Activated CD8-positive, alpha-beta memory T cell treated with anti-CD3 and anti-CD28 coated beads for 36 hours (primary cell): ENCODE results near the gene WFDC2. TPM values are rescaled to one million over a fixed set of nuclear protein-coding genes. Genes with fewer than 3 reads are reported as not detected.

Experiments
- CTCF ChIA-PET: fragments of 350-600 bp; sonication (Branson Sonifier 250); formaldehyde crosslinking; loops from one replicate; lab custom pipeline; 2021; ENCODE audit warnings: antibody characterized with exemption; lab: Charles Lee
- POLR2A ChIA-PET: fragments of 350-600 bp; sonication (Branson Sonifier 250); formaldehyde crosslinking; loops from one replicate; lab custom pipeline; 2021; ENCODE audit warnings: antibody characterized with exemption; lab: Charles Lee
- total RNA-seq, 2 experiments: library from RNA; stranded (reverse); gene quantifications; one replicate each; pipeline ENCODE4 v1.2.3, GENCODE V29; 2021

Gene WFDC2, protein sequence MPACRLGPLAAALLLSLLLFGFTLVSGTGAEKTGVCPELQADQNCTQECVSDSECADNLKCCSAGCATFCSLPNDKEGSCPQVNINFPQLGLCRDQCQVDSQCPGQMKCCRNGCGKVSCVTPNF
- not detected for total RNA-seq

DNA sequence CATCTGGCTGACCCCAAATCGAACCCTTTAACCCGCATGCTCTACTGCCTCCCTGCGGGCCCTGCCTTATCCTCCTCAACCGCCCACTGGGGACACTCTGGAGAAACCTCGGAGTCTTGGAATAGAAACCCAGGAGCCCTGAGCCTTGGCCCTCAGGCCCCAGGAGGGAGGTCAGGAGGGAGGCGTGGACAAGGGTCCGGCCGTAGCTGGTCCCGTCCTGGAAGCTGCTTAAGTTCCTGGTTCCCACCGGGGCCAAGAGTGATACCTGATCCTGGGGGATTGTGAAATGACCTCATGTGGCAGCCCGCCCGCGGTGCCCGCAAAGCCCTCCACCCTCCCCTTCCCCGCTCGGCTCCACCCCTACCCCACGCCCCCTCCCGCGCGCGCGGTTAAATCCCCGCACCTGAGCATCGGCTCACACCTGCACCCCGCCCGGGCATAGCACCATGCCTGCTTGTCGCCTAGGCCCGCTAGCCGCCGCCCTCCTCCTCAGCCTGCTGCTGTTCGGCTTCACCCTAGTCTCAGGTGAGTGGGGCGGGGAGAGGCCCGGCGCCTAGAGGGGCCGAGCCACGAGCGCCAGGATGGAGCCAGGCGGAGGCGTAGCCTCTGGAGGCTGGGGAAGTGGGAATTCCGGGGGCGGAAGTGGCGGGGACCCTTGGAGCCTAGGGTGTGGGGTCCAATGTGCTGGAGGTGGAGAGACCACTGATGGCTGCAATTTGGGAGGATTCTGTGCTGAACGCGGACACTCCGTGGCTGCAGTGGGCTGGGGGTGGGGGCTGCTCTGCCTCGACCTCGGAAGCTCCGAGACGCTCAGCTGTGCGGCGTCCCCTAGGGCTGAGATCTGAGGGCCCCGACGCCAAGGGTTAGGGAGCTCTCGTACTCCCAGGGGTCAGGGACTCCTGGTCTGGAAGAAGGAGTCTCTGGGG, at the start of gene WFDC2:
TSS of gene WFDC2 (plus strand) at position 418 of the 926 bp plus-strand sequence. CDS start at position 447, 29 bp downstream.
- POLR2A ChIA-PET: no interaction called here
- CTCF ChIA-PET: interaction anchor here (1.3 kb wide), 1 partner anchor 11 kb away, joined by 3 read pairs; no protein-coding TSS in a partner anchor

DNA sequence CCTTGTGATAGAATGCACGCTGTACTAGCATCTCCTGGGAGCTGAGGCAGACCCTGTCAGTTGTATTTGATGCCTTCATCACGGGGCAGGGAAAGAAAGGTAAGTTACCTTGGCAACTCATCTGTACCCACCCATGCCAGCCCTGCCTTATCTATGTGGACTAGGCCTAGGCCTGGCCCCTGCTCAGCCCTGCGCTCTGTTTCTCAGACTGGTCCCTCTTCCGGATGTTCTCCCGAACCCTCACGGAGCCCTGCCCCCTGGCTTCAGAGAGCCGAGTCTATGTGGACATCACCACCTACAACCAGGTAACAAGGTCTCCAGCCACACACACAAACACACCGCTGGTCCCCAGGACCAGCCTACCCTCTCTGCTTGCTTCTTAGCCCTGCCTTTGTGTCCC, 49.4 kb upstream of the WFDC2 start:
- ChIA-PET CTCF (interaction anchor here (0.9 to 5.0 kb wide), 4 partner anchors 16 to 57 kb away, joined by 3 to 26 read pairs (median 12); partner anchors contain the start of gene SYS1), POLR2A (interaction anchor here (0.8 to 1.2 kb wide), 3 partner anchors 15 to 58 kb away, joined by 3 to 4 read pairs (median 4); partner anchors contain the start of gene SYS1)

DNA sequence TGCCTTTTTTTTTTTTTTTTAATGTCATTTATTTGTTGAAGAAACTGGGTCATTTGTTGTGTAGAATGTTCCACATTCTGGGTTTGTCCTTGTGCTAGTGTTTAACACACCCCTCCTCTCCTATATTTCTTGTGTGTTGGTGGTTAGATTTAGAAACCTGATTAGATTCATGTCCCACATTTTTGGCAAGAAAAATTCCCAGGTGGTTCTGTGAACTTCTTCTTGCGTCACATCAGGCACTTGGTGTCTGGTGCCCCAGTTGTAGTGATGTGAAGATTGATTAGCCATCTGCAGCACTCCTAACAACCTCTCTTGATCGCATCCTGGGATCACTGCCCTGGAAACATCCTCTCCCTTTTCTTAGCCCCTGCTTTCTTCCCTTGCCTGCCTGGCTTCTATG, 45.9 kb upstream of the WFDC2 start:
- POLR2A ChIA-PET: no interaction called here
- CTCF ChIA-PET: no interaction called here

DNA sequence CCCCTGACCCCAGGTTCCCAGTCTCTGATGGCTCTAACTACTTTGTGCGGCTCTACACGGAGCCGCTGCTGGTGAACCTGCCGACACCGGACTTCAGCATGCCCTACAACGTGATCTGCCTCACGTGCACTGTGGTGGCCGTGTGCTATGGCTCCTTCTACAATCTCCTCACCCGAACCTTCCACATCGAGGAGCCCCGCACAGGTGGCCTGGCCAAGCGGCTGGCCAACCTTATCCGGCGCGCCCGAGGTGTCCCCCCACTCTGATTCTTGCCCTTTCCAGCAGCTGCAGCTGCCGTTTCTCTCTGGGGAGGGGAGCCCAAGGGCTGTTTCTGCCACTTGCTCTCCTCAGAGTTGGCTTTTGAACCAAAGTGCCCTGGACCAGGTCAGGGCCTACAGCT, 44.0 kb upstream of the WFDC2 start:
- POLR2A ChIA-PET: no interaction called here
- CTCF ChIA-PET: interaction anchor here (1.7 kb wide), 1 partner anchor 48 kb away, joined by 3 read pairs; no protein-coding TSS in a partner anchor

DNA sequence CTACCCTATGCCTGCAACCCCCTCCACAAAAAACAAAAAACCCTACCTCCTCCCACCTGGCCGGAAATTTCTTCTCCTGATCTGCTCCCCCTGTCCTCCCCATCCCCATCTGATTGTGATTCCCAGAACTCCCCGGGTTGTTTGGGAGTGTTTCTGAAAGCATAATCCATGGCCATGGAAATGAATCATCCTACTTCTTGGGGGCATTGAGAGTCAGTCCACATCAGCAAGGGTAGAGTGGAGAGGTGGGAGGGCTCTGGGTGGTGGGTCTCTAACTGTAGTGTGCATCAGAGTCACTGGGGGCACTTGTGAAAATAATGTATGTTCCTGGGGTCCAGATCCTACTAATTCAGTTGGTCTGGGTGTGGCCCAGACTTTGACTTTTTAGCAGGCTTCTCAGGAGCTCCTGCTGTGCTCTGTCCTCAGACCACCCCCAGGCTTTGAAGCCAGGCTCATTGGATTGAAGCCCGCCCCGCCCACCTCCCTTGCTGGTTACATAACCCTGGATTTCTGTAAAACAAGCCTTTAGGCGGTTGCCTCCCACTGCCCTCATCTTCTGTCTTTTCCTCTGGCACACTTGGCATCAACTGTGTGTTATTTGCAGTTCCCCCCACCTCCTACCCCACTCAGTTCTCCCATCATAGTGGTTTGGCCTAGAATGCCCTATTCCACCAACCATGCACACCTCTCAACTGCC, 43.1 kb upstream of the WFDC2 start:
- CTCF ChIA-PET: interaction anchor here (0.7 to 1.7 kb wide), 3 partner anchors 11 to 64 kb away, joined by 3 to 5 read pairs (median 4); partner anchors contain the start of gene SYS1
- POLR2A ChIA-PET: no interaction called here

DNA sequence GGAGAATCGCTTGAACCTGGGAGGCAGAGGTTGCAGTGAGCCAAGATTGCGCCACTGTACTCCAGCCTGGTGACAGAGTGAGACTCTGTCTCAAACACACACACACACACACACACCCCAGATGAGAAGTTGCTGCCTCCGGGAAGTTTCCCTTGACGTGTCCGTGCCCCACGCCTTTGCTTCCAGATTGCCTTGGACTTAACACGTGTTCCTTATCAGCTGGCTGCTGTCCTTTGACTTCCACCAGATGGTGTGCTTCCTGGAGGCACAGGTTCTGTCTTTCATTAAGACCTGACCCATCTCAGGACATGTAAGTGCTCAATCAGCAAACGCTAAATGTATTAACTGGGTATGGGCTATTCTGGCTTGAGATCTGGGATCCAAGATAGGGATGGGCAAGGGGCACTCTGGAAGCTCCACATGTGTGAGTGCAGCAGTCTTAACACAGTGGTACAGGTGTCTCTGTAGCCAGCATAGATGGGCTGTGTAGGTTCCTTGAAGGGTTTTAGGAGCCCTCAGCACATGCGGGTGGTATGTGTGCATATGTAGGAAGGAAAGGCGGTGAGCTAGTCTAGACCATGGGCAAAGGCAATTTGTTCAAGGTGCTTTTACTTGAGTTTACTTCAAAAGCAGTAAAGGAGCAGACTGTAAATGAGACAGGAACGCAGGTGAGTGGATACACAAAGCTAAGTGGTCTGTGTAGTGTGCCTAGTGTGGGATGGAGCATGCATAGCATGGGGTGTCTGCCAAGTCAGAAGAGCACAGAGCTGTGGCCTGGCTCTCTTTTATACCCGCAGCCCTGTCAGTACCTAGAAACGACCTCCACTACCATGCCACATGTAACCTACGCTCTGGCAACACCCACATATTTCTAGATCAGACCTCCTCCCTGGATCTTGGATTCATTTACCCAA, 42.1 kb upstream of the WFDC2 start:
- ChIA-PET CTCF (interaction anchor here (1.3 to 1.6 kb wide), 4 partner anchors 9 to 65 kb away, joined by 3 to 6 read pairs (median 6); partner anchors contain the start of gene SYS1), POLR2A (no interaction called here)

DNA sequence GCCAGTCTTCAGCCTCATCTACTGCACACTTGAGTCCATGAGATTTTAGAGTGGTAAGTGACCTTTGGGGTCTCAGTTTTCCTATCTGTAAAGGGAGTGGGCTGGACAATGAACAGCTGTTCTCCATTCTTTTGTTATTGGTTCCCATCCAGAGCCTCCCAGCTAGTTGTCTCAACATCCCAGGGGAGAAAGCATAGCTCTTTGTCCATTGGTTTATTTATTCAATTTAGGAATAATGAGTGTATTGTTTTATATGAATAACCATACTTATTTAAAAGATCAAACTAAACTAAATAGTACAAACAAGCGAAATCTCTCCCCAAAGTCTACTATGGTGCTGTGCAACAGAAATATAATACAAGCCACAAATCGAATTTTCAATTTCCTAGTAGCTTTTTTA, 39.9 kb upstream of the WFDC2 start:
- ChIA-PET CTCF (interaction anchor here (0.7 kb wide), 2 partner anchors 20 to 1887 kb away, joined by 3 read pairs; no protein-coding TSS in a partner anchor), POLR2A (no interaction called here)

DNA sequence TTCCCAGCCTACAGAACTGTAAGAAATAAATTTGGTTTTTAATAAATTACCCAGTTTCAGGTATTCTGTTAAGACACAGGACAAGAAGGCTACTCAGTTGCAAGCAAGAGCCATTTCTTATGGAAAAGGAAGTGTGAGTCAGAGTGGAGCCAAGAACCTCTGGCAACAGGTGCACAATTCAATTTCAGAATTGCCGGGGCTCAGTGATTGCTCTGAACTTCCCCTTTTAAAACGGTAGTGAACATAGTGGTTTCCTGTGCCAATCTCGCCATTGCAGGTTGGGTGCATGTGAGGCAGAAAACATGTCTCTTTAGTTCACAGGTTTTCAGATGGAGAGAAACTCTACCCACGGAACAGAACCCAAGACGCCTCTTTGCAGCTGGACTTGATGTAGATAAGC, 37.3 kb upstream of the WFDC2 start:
- POLR2A ChIA-PET: no interaction called here
- CTCF ChIA-PET: no interaction called here

DNA sequence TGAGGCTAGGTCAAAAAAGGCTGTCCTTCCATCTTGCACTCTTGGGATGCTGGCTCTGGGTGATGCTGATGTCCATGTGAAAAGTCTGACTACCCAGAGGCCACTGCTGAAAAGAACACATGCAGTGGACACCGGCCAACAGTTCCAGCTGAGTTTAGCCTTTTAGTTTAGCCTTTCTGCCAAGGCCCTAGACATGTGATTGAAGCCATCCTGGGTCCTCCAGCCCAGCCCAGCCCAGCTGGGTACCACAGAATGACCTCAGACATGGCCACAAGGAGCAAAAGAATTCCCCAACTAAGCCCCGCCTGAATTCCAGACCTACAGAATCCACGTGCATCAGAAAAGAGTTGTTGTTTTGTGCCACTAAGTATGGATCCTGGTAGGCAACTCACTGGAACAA, 36.2 kb upstream of the WFDC2 start:
- ChIA-PET CTCF (interaction anchor here (0.9 to 4.8 kb wide), 2 partner anchors 60 to 70 kb away, joined by 3 to 55 read pairs; partner anchors contain the start of gene SYS1), POLR2A (no interaction called here)

DNA sequence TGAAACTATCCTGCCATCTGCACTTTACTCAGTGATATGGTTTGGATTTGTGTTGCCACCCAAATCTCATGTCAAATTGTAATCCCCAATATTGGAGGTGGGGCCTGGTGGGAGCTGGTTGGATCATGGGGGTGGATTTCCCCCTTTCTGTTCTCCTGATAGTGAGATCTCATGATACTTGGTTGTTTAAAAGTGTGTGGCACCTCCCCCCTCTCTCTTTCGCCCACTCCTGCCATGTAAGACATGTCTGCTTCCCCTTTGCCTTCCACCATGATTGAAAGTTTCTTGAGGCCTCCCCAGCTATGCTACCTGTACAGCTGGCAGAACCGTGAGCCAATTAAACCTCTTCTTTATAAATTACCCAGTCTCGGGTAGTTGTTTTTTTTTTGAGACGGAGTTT, 35.6 kb upstream of the WFDC2 start:
- ChIA-PET CTCF (interaction anchor here (0.9 to 4.8 kb wide), 2 partner anchors 60 to 71 kb away, joined by 3 to 55 read pairs; partner anchors contain the start of gene SYS1), POLR2A (no interaction called here)

DNA sequence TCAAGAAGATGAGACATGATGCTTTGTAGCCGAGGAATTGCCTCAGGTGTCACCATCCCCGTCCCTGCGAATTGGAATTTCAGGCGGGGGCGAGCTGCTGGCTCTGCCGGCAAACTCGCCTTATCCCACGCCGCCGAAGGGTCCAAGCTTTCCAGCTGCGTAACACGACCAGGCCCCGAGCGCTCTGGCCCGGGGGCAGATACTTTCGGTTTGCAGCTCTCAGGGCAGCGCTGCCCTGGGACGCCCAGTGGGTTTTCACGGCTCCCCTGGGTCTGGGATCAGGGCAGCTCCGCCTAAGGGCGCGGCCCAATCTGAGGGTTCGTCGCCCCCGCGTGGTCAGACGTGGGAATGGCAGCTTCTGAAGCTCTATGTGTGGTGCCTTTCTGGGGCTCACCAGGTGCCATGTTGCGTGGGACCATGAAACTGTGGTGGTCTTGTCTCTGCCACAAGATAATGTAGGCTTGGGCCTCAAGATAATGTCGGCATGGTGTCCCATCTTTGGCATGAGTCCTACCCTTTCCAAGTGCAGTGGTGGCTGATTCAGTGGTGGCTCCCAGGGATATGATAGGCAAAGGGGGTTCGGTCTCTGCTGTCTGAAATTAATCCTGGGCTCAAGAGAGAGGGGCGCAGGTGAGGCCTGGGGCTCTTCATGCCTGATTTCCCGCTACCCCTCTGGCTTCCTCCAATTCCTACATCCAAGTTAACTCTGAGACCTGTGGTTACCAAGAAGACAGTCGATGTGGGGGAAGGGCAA, 32.6 kb upstream of the WFDC2 start:
- ChIA-PET CTCF (interaction anchor here (0.5 to 4.8 kb wide), 29 partner anchors 9 to 353 kb away, joined by 3 to 55 read pairs (median 4); partner anchors contain the start of genes PIGT, RBPJL and SYS1), POLR2A (interaction anchor here (0.6 to 2.2 kb wide), 8 partner anchors 62 to 1029 kb away, joined by 3 to 11 read pairs (median 4); partner anchors contain the start of gene SYS1)

DNA sequence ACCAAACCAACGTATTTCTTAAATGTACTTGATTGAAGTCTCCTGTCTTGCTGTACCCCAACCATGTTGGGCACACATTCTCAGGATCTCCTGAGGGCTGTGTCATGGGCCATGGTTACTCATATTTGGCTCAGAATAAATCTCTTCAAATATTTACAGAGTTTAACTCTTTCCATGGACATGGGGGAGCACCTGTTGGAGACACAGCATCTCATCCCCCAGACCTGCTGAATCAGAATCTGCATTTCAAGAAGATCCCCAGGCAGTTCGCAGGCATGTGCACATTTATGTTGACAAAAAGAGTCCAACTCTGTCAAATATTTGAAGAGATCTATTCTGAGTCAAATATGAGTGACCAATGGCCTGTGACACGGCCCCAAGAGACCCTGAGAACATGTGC, 29.1 kb upstream of the WFDC2 start:
- POLR2A ChIA-PET: no interaction called here
- CTCF ChIA-PET: interaction anchor here (0.6 to 2.5 kb wide), 2 partner anchors 66 to 429 kb away, joined by 3 to 10 read pairs; no protein-coding TSS in a partner anchor

DNA sequence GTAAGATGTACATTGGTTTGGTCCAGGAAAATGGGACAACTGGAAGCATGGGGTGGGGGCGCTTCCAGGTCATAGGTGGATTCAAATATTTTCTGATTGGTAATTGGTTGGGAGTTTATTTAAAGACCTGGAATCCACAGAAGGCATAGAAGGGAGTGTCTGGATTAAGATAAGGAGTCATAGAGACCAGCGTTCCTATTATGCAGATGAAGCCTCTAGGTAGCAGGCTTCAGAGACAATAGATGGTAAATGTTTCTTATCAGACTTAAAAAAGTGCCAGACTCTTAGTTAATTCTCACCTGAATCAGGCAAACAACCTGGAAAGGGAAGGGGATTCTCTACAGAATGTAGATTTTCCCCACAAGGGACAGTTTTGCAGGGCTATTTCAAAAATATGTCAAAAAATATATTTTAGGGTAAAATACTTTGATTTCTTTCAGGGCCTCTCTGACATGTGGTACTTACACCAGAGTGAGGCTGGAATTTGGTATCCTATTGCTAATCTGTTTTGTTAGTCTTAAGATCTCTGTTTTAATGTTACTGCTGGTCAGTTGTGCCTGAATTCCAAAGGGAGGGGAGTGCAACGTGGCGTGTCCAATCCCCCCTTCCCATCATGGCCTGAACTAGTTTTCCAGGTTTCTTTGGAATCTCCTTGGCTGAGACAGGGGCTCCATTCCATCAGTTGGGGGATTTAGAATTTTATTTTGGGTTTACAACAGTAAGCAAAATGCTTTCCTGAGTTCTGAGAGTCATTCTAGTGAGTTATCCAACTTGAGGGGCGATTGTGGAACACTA, 28.5 kb upstream of the WFDC2 start:
- POLR2A ChIA-PET: no interaction called here
- CTCF ChIA-PET: no interaction called here

DNA sequence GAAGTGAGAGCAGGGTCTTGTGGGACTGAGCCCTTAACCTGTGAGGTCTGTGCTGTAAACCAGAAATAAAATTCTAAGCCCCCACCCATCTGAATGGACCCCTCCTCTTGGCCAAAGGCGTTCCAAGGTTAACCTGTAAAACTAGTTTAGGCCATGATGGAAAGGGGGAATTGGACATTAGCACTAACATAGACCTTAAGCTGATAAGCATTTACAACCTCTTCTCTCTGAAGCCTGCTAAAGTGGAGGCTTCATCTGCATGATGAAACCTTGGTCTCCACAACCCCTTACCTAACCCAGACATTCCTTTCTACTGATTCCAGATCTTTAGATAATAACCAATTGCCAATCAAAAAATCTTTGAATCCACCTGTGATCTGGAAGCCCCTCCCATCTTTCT, 27.8 kb upstream of the WFDC2 start:
- CTCF ChIA-PET: no interaction called here
- POLR2A ChIA-PET: no interaction called here

DNA sequence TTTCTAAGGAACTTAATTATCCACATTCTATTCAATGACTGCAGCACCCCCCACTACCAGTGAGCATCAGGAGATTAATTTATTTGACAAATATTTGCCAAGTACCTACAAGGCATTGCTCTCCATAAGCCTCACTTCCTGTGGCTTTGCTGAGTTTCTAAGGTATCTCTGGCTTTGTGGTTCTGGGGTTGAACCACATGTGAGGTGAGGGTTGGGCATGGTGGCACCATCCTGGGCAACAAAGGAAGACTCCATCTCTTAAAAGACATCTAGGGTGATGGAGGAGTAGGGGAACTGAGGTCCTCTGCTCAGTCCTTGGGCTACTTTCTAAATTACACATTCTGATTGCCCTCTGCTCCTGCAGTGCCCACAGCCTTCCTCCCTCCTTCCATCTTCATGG, 25.5 kb upstream of the WFDC2 start:
- POLR2A ChIA-PET: no interaction called here
- CTCF ChIA-PET: interaction anchor here (1.5 kb wide), 1 partner anchor 9 kb away, joined by 4 read pairs; no protein-coding TSS in a partner anchor

DNA sequence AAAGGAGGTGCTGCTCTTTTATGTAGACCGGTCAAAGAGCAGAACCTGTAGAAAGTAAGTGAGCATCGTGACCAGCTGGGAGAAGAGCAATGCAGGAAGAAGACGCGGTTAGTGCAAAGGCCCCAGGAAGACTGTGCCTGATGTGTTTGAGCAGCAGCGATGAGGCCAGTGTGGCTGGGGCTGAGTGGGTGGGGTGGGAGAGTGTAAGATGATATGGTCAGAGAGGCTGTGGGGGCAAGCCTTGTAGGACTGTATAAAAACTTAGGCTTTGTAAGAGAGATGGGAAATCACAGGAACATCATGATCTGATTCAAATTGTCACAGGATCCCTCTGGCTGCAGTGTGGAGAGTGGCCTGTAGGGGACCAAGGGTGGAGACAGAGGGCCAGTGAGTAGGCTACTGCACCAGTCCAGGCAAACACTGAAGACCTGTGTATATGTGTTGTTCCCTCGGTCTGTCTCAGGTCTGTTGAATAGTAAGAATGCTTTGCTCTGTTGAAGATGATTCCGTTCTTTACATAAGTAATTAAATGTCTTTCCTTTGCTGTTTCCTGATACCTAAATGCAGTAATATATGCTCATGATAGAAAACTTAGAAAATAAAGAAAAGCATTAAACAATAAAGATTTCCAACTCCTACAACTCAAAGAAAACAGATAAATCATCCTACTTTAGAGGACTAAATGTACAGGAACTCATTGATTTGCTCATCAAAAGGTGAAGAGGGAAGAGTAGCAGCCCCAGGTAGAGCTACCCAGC, 23.6 kb upstream of the WFDC2 start:
- ChIA-PET CTCF (interaction anchor here (1.1 to 3.4 kb wide), 5 partner anchors 9 to 325 kb away, joined by 3 to 12 read pairs (median 5); partner anchors contain the start of gene SYS1), POLR2A (no interaction called here)
